Sigmoid colon (tissue), 4 donors: ENCODE measurements around the gene RITA1.

Experiments used
- EP300 ChIP-seq, 4 donors: sonication (generic); formaldehyde crosslinking; IDR thresholded peaks; one replicate each; pipeline ENCODE4 v1.6.1; 2017; ENCODE audit warnings: antibody characterized with exemption in 4 of 4
- POLR2AphosphoS5 ChIP-seq, 4 donors: sonication (generic); formaldehyde crosslinking; IDR thresholded peaks; one replicate each; pipeline ENCODE4 v1.6.1; 2017; ENCODE audit warnings: antibody characterized with exemption in 4 of 4
- TF ChIP-seq, protein P1 (sequence below), 4 experiments: fragments of 450-650 bp in 3 of 4; fragments of 200-600 bp in 1 of 4; IDR thresholded peaks; one replicate each; pipeline ENCODE4 v1.5.1; 2016 to 2019; ENCODE audit warnings: antibody characterized with exemption in 4 of 4, mild to moderate bottlenecking in 3 of 4, moderate library complexity in 2 of 4

DNA sequence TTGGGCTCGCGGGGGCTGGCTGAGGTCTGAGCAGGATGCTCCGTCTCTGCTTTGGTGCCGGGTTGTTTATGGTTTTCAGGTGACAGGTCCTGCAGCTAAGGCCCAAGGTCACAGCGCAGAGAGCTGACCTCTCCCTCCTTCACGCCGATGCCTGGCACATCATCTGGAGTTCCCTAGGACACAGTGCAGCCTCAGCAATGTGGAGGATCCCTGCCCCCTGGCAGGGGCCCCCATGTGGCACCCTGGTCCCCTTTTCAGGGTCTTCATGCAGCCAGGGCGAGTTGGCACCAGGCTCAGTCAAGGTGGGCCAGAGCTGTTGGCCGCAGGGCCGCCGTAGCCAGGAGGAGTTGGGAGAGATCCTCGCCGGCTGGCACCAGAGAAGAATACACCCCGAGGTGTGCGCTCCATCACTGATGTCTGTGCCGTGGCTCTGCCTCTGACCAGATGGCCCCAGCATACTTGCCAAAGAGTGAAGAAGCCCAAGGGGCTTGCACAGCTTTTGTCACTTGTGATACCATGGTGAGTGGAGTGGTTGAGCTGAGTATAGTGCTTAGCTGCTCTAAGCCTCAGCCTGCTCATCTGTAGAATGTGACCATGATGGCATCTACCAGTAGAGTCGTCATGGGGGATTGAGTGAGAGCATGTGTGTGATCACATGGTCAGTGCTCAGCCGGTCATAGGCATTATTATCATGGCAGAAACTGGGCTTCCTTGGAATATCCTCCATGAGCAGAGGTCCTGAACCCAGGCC, 46.7 kb downstream of the RITA1 start:
- TF ChIP-seq, protein P1, sequence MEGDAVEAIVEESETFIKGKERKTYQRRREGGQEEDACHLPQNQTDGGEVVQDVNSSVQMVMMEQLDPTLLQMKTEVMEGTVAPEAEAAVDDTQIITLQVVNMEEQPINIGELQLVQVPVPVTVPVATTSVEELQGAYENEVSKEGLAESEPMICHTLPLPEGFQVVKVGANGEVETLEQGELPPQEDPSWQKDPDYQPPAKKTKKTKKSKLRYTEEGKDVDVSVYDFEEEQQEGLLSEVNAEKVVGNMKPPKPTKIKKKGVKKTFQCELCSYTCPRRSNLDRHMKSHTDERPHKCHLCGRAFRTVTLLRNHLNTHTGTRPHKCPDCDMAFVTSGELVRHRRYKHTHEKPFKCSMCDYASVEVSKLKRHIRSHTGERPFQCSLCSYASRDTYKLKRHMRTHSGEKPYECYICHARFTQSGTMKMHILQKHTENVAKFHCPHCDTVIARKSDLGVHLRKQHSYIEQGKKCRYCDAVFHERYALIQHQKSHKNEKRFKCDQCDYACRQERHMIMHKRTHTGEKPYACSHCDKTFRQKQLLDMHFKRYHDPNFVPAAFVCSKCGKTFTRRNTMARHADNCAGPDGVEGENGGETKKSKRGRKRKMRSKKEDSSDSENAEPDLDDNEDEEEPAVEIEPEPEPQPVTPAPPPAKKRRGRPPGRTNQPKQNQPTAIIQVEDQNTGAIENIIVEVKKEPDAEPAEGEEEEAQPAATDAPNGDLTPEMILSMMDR (IDR thresholded peaks at IDR 0.05), result no peak
- TF ChIP-seq EP300 (IDR thresholded peaks at IDR 0.05), result no peak
- no peak for TF ChIP-seq POLR2AphosphoS5 (IDR thresholded peaks at IDR 0.05)
